HL-60 (cell line): ENCODE data around the gene TRIP10.

ENCODE experiments used
- DNase-seq, 2 experiments: peaks; one replicate each; pipeline ENCODE4 v3.0.0-alpha.2; 2010 to 2020; ENCODE audit warnings: low read depth in 1 of 2, low spot score in 1 of 2
- H3K27ac ChIP-seq: fragments of 250-450 bp; sonication (Bioruptor Pico); replicated peaks from 2 replicates; pipeline ENCODE4 v1.5.1; 2020; ENCODE audit warnings: mild to moderate bottlenecking, moderate library complexity
- H3K27me3 ChIP-seq: fragments of 250-450 bp; sonication (Bioruptor Pico); 2 replicates; pipeline ENCODE4 v1.5.1; 2021; ENCODE audit warnings: mild to moderate bottlenecking, moderate library complexity; ENCODE audit not compliant: insufficient read depth, poor library complexity, severe bottlenecking
- H3K4me3 ChIP-seq: replicated peaks from 2 replicates; pipeline ENCODE4 v1.5.1; 2011; ENCODE audit warnings: mild to moderate bottlenecking, control low read depth, low read length; ENCODE audit not compliant: insufficient read depth
- GABPA ChIP-seq: IDR thresholded peaks from 2 replicates; pipeline ENCODE4 v1.6.1; 2012; ENCODE audit warnings: low read depth
- POLR2AphosphoS5 ChIP-seq: IDR thresholded peaks from 2 replicates; pipeline ENCODE4 v1.6.1; 2012; ENCODE audit warnings: low read depth
- REST ChIP-seq: IDR thresholded peaks from 2 replicates; pipeline ENCODE4 v1.6.1; 2012; ENCODE audit warnings: low read depth; ENCODE audit not compliant: insufficient replicate concordance
- SPI1 ChIP-seq: IDR thresholded peaks from 2 replicates; pipeline ENCODE4 v1.6.1; 2012; ENCODE audit warnings: low read depth, mild to moderate bottlenecking, borderline replicate concordance
- TF ChIP-seq, protein P1 (sequence below): IDR thresholded peaks from one replicate; pipeline ENCODE4 v1.5.1; 2011; ENCODE audit warnings: low read length, control low read depth, inconsistent platforms; ENCODE audit not compliant: insufficient read depth

The TRIP10 gene

DNA sequence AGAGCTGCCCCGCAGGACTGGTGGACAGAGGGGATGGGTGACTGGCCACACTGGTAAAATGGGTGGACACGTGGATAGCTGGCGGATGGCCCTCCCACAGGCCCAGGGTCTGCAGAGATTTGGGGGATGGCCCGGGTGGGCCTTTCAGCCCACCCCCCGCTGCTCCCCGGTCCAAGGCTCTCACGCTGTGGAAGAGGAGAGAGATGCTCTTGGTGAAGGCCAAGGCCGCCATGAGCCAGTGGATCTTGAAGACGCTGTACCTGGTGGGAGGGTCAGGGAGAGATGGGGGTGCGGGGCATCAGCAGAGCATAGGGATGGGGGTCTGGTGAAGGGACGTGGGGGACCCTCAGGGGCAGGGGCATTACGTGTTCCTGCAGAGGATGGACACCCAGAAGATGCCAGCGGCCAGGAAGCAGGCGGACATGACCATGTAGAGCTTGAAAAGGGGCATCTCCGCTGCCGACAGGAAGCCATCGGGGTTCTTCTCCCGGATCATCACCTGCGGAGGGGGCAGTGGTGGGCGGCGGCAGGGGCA lies 6.6 kb upstream of the TRIP10 start:
- TF ChIP-seq REST: no peak
- TF ChIP-seq POLR2AphosphoS5: no peak
- TF ChIP-seq, protein P1, sequence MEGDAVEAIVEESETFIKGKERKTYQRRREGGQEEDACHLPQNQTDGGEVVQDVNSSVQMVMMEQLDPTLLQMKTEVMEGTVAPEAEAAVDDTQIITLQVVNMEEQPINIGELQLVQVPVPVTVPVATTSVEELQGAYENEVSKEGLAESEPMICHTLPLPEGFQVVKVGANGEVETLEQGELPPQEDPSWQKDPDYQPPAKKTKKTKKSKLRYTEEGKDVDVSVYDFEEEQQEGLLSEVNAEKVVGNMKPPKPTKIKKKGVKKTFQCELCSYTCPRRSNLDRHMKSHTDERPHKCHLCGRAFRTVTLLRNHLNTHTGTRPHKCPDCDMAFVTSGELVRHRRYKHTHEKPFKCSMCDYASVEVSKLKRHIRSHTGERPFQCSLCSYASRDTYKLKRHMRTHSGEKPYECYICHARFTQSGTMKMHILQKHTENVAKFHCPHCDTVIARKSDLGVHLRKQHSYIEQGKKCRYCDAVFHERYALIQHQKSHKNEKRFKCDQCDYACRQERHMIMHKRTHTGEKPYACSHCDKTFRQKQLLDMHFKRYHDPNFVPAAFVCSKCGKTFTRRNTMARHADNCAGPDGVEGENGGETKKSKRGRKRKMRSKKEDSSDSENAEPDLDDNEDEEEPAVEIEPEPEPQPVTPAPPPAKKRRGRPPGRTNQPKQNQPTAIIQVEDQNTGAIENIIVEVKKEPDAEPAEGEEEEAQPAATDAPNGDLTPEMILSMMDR: no peak
- no peak for TF ChIP-seq GABPA
- TF ChIP-seq SPI1: no peak
- H3K27ac ChIP-seq: no peak overlapping the region
- no peak for DNase-seq

DNA sequence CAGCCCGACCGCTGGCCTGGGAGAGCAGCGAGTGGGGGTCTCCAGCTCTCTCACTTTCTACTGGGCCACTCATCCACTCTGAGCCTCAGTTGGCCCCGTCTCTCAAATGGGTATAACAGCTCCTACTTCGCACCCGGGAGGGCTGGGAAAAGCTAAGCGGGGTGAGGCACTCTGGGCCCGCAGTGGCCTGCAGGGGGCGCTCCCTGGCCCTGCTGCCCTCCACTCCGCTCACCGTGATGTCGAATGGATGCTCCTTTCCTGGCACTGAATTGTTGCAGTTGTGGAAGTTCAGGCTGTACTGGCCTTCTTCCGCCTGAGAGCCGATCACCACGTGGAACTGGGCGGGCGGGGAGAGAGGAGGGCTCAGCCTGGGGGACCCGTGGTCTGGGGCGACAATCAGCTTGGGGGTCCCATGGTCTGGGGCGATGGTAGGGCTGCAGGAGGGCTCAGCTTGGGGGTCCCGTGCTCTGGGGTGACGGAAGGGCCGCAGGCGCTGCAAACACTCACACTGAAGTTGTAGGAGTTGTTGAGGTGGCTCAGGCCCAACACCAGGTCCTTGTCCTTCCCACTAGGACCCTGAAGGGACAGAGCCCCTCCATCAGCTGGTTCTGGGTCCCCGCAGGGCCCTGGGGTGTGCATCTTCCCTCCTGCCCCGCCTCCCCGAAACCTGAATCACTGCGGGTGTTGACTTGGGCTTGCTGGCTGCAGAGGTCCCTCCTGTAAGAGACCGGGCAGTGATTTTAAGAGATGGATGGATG lies 6.0 kb upstream of the TRIP10 start:
- no peak for TF ChIP-seq SPI1
- no peak for TF ChIP-seq REST
- no peak for TF ChIP-seq GABPA
- TF ChIP-seq, protein P1: no peak
- TF ChIP-seq POLR2AphosphoS5: no peak
- no peak overlapping the region for H3K4me3 ChIP-seq
- DNase-seq: no peak
- H3K27ac ChIP-seq: no peak overlapping the region
- no peaks in the 10 kb centered on the region for H3K27me3 ChIP-seq

More for the DNA sequence above, 6.6 kb upstream of the TRIP10 start:
- Histone ChIP-seq H3K27me3 (no peaks in the 10 kb centered on the region), H3K4me3 (no peak overlapping the region)

GRCh38 chr19:6734096-6734696 lies 5.3 kb upstream of the TRIP10 start:
- no peak for TF ChIP-seq SPI1
- TF ChIP-seq, protein P1: no peak
- TF ChIP-seq GABPA: no peak
- no peak for TF ChIP-seq REST
- TF ChIP-seq POLR2AphosphoS5: no peak
- Histone ChIP-seq H3K27me3 (no peaks in the 10 kb centered on the region), H3K4me3 (no peak overlapping the region), H3K27ac (no peak overlapping the region)
- DNase-seq: no peak
